ENCODE results near the gene COX20.

The COX20 gene

GRCh38 chr1:244857761-244858160 is 22.3 kb downstream of the COX20 start:
- no peak overlapping the region for H3K4me3 ChIP-seq (replicated peaks in 1 of 2; ENCODE audit: low read depth in 2 of 2, low read length in 2 of 2)
- no peak for DNase-seq (ENCODE audit: low read depth in 2 of 2)
- TF ChIP-seq CTCF (IDR thresholded peaks at IDR 0.05; ENCODE audit: low read depth, low read length): no peak

GRCh38 chr1:244858357-244858756 is 22.9 kb downstream of the COX20 start:
- TF ChIP-seq CTCF (IDR thresholded peaks at IDR 0.05; ENCODE audit: low read depth, low read length): no peak
- no peak for DNase-seq (ENCODE audit: low read depth in 2 of 2)
- no peak overlapping the region for H3K4me3 ChIP-seq (replicated peaks in 1 of 2; ENCODE audit: low read depth in 2 of 2, low read length in 2 of 2)

GRCh38 chr1:244860078-244860477 is 24.6 kb downstream of the COX20 start:
- H3K4me3 ChIP-seq (replicated peaks in 1 of 2; ENCODE audit: low read depth in 2 of 2, low read length in 2 of 2): peak overlapping the region in 1 of 2 donors; percentile 7
- no peak for TF ChIP-seq CTCF (IDR thresholded peaks at IDR 0.05; ENCODE audit: low read depth, low read length)
- no peak for DNase-seq (ENCODE audit: low read depth in 2 of 2)

- DNase-seq (ENCODE audit: low read depth in 2 of 2): no peak
- TF ChIP-seq CTCF (IDR thresholded peaks at IDR 0.05; ENCODE audit: low read depth, low read length): no peak
- peak overlapping the region; percentile 56 to 97 for H3K4me3 ChIP-seq (replicated peaks in 1 of 2; ENCODE audit: low read depth in 2 of 2, low read length in 2 of 2)
Measured at GRCh38 chr1:244860914-244861610, 25.6 kb downstream of the COX20 start.

GRCh38 chr1:244861683-244862082 is 26.2 kb downstream of the COX20 start:
- H3K4me3 ChIP-seq (replicated peaks in 1 of 2; ENCODE audit: low read depth in 2 of 2, low read length in 2 of 2): peak overlapping the region; percentile 56 to 97
- DNase-seq (ENCODE audit: low read depth in 2 of 2): peak in 1 of 2 donors; percentile 28
- no peak for TF ChIP-seq CTCF (IDR thresholded peaks at IDR 0.05; ENCODE audit: low read depth, low read length)

- peak overlapping the region; percentile 56 to 97 for H3K4me3 ChIP-seq (replicated peaks in 1 of 2; ENCODE audit: low read depth in 2 of 2, low read length in 2 of 2)
- peak in 1 of 2 donors; percentile 24 for DNase-seq (ENCODE audit: low read depth in 2 of 2)
- TF ChIP-seq CTCF (IDR thresholded peaks at IDR 0.05; ENCODE audit: low read depth, low read length): no peak
Measured at GRCh38 chr1:244862354-244862698, 26.9 kb downstream of the COX20 start.

All from cardiac fibroblast (primary cell).